ENCODE measurements around the gene MAD2L1BP.

- TF ChIP-seq POLR2A (IDR thresholded peaks at IDR 0.05): no peak
- no peak for TF ChIP-seq POLR2AphosphoS5 (IDR thresholded peaks at IDR 0.05)
- TF ChIP-seq CTCF (IDR thresholded peaks at IDR 0.05): no peak
Measured at GRCh38 chr6:43658161-43658560, 22.5 kb downstream of the MAD2L1BP start.

All from gastroesophageal sphincter (tissue), 3 donors.